Endothelial cell of umbilical vein (primary cell): ENCODE measurements around the gene OR2Y1. TPM values are rescaled to one million over a fixed set of nuclear protein-coding genes. Genes with fewer than 3 reads are reported as not detected.

Source experiments
- BruUV-seq: library from RNA; stranded (reverse); fragments of 400-500 nt; replicated peaks from 2 replicates; lab custom pipeline; 2021; lab: Mats Ljungman, UMichigan
- CTCF ChIA-PET: fragments of 300-600, 350-600 bp; sonication (Branson Sonifier 250); formaldehyde crosslinking; loops from one replicate; lab custom pipeline; 2021; ENCODE audit warnings: antibody characterized with exemption, inconsistent platforms; lab: Charles Lee
- POLR2A ChIA-PET: fragments of 300-600, 350-600 bp; sonication (Branson Sonifier 250); formaldehyde crosslinking; loops from one replicate; lab custom pipeline; 2021; ENCODE audit warnings: antibody characterized with exemption, inconsistent platforms; lab: Charles Lee
- DNase-seq: peaks from one replicate; pipeline ENCODE4 v3.0.0-alpha.2; 2011; ENCODE audit warnings: low read depth, low spot score
- FAIRE-seq: peaks from 2 replicates; lab custom pipeline; 2011; peaks lifted over from hg19 to GRCh38; lab: Jason Lieb, UNC
- H2AFZ ChIP-seq: 2 replicates; pipeline ENCODE4 v1.6.0; 2012; ENCODE audit warnings: low read depth, low read length, control low read depth, inconsistent platforms
- H3K27ac ChIP-seq: 2 replicates; pipeline ENCODE4 v1.5.1; 2011; ENCODE audit warnings: low read depth, mild to moderate bottlenecking, control low read depth, low read length, moderate library complexity; ENCODE audit not compliant: insufficient read depth
- H3K27me3 ChIP-seq, 2 experiments: 2 replicates each; pipeline versions ENCODE4 v1.6.0 to v1.6.1; 2011; ENCODE audit warnings: low read length in 2 of 2, mixed read lengths in 1 of 2; ENCODE audit not compliant: control insufficient read depth in 2 of 2, insufficient read depth in 2 of 2
- H3K36me3 ChIP-seq, 2 experiments: 2 replicates in 1 of 2; 3 replicates in 1 of 2; pipeline ENCODE4 v1.5.1; 2011; ENCODE audit warnings: low read length in 2 of 2, mild to moderate bottlenecking in 1 of 2, moderate library complexity in 1 of 2; ENCODE audit not compliant: control insufficient read depth in 2 of 2, insufficient read depth in 2 of 2; ENCODE audit errors: extremely low read depth in 1 of 2
- H3K4me1 ChIP-seq: 3 replicates; pipeline ENCODE4 v1.5.1; 2011; ENCODE audit warnings: mild to moderate bottlenecking, low read length; ENCODE audit not compliant: control insufficient read depth, insufficient read depth; ENCODE audit errors: extremely low read depth
- H3K4me2 ChIP-seq: 2 replicates; pipeline ENCODE4 v1.6.1; 2011; ENCODE audit warnings: low read length, control low read depth, mixed read lengths; ENCODE audit not compliant: insufficient read depth
- H3K4me3 ChIP-seq, 3 experiments: fragments of 200-600 bp in 1 of 3; sonication (generic), shearing (Covaris generic) in 1 of 3; replicated peaks in 1 of 3; 2 replicates each; pipeline ENCODE4 v1.5.1; 2011 to 2016; ENCODE audit warnings: control low read depth in 3 of 3, low read length in 3 of 3, mild to moderate bottlenecking in 2 of 3, inconsistent platforms in 1 of 3, low read depth in 1 of 3, moderate library complexity in 1 of 3; ENCODE audit not compliant: insufficient read depth in 1 of 3
- H3K79me2 ChIP-seq: 2 replicates; pipeline ENCODE4 v1.6.0; 2012; ENCODE audit warnings: low read length, inconsistent platforms; ENCODE audit not compliant: control insufficient read depth, insufficient read depth
- H3K9ac ChIP-seq: replicated peaks from 2 replicates; pipeline ENCODE3; 2011; ENCODE audit warnings: low read length, control low read depth; ENCODE audit not compliant: insufficient read depth; ENCODE audit errors: extremely low read depth
- H3K9me1 ChIP-seq: replicated peaks from 3 replicates; pipeline ENCODE4 v1.6.0; 2011; ENCODE audit warnings: mild to moderate bottlenecking, low read length; ENCODE audit not compliant: control insufficient read depth, insufficient read depth; ENCODE audit errors: extremely low read depth
- H3K9me3 ChIP-seq: replicated peaks from 2 replicates; pipeline ENCODE4 v1.5.1; 2012; ENCODE audit warnings: low read length, inconsistent platforms; ENCODE audit not compliant: control insufficient read depth, insufficient read depth
- H4K20me1 ChIP-seq: replicated peaks from 2 replicates; pipeline ENCODE3; 2011; ENCODE audit warnings: mild to moderate bottlenecking, low read length; ENCODE audit not compliant: control insufficient read depth, insufficient read depth; ENCODE audit errors: extremely low read depth
- CTCF ChIP-seq, 2 donors: IDR thresholded peaks; 1 replicate in 1 of 2; 2 replicates in 1 of 2; pipeline ENCODE4 v1.5.1; 2011; ENCODE audit warnings: low read length in 2 of 2, mild to moderate bottlenecking in 2 of 2, moderate library complexity in 2 of 2, control low read depth in 1 of 2, inconsistent platforms in 1 of 2, low read depth in 1 of 2; ENCODE audit not compliant: insufficient read depth in 1 of 2; ENCODE audit errors: extremely low read depth in 1 of 2
- EZH2 ChIP-seq: IDR thresholded peaks from 2 replicates; pipeline ENCODE4 v1.6.1; 2012; ENCODE audit warnings: borderline replicate concordance, low read depth, mild to moderate bottlenecking, moderate library complexity, low read length, inconsistent platforms; ENCODE audit not compliant: severe bottlenecking
- FOS ChIP-seq: IDR thresholded peaks from 2 replicates; pipeline ENCODE4 v1.6.1; 2011; ENCODE audit warnings: mild to moderate bottlenecking, low read length, moderate library complexity, borderline replicate concordance; ENCODE audit not compliant: insufficient read depth
- GATA2 ChIP-seq: IDR thresholded peaks from 2 replicates; pipeline ENCODE4 v1.7.0; 2011; ENCODE audit warnings: low read depth, mild to moderate bottlenecking, moderate library complexity, mixed read lengths, low read length; ENCODE audit not compliant: insufficient read length, insufficient read depth
- JUN ChIP-seq: IDR thresholded peaks from 2 replicates; pipeline ENCODE4 v1.6.1; 2011; ENCODE audit warnings: borderline replicate concordance, low read depth; ENCODE audit not compliant: insufficient read length, insufficient read depth
- MYC ChIP-seq: IDR thresholded peaks from one replicate; pipeline ENCODE4 v1.6.1; 2011; ENCODE audit warnings: mild to moderate bottlenecking, low read depth, low read length
- POLR2A ChIP-seq: IDR thresholded peaks from 2 replicates; pipeline ENCODE4 v1.6.1; 2012; ENCODE audit warnings: low read depth, mild to moderate bottlenecking, control low read depth, low read length
- POLR2AphosphoS5 ChIP-seq: IDR thresholded peaks from 2 replicates; pipeline ENCODE4 v1.6.1; 2012; ENCODE audit warnings: low read depth, mild to moderate bottlenecking, control low read depth, low read length, moderate library complexity; ENCODE audit not compliant: insufficient read depth
- dilution Hi-C: fragments of 300-500 bp; cut with MboI; formaldehyde crosslinking; loops from one replicate; pipeline ENCODE4 v1.15.0; 2019; ENCODE audit warnings: low sequenced_read_pairs; ENCODE audit not compliant: extremely low pct_ligation_motif_present
- intact Hi-C: fragments of 100-400 bp; cut with micrococcal nuclease; formaldehyde crosslinking; loops from one replicate; pipeline ENCODE4 v1.10.0; 2022
- polyA plus RNA-seq, 4 experiments: library from polyadenylated mRNA; depleted of rRNA in 3 of 4; stranded (reverse) in 3 of 4; unstranded in 1 of 4; fragments of >200 nt; gene quantifications; 2 replicates each; pipeline versions ENCODE4 v1.2.1 to v1.2.3, GENCODE V29; 2011 to 2012; ENCODE audit warnings: missing spikeins in 1 of 4
- total RNA-seq: library from RNA; stranded (reverse); gene quantifications from 2 replicates; pipeline ENCODE4 v1.2.3, GENCODE V29; 2021
- TF ChIP-seq, protein P1 (sequence below): IDR thresholded peaks from 2 replicates; pipeline ENCODE4 v1.6.1; 2011; ENCODE audit not compliant: insufficient read depth, insufficient read length

The OR2Y1 gene
- total and polyA plus RNA-seq, 2 donors (not counting 3 experiments of a cell fraction or from before 2014, with no cell fraction given), result not detected

GRCh38 chr5:180771839-180772238 is 32.0 kb upstream of the OR2Y1 start:
- Histone ChIP-seq H3K36me3 (no peaks in the 10 kb centered on the region), H3K4me3 (no peak overlapping the region), H3K27me3 (no peaks in the 10 kb centered on the region), H3K9me1 (no peaks in the 10 kb centered on the region), H2AFZ (no peak overlapping the region), H3K9me3 (no peaks in the 10 kb centered on the region), H3K27ac (no peak overlapping the region), H3K4me1 (no peaks in the 10 kb centered on the region), H3K9ac (no peak overlapping the region), H4K20me1 (no peaks in the 10 kb centered on the region), H3K79me2 (no peaks in the 10 kb centered on the region), H3K4me2 (no peak overlapping the region)
- intact Hi-C loops (no loop called here), dilution Hi-C loops (no loop called here)
- no peak for DNase-seq
- BruUV-seq, result no TSS peak
- ChIA-PET CTCF (no interaction called here), POLR2A (no interaction called here)
- TF ChIP-seq FOS, result no peak
- no peak for TF ChIP-seq EZH2
- TF ChIP-seq CTCF (IDR thresholded peaks at IDR 0.05; ENCODE audit: extremely low read depth in 1 of 2, insufficient read depth in 1 of 2, low read depth in 1 of 2, low read length in 2 of 2), result no peak
- TF ChIP-seq, protein P1, sequence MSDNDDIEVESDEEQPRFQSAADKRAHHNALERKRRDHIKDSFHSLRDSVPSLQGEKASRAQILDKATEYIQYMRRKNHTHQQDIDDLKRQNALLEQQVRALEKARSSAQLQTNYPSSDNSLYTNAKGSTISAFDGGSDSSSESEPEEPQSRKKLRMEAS, result no peak
- TF ChIP-seq MYC, result no peak
- TF ChIP-seq GATA2, result no peak
- TF ChIP-seq JUN, result no peak
- TF ChIP-seq POLR2A, result no peak
- TF ChIP-seq POLR2AphosphoS5, result no peak
- no peak for FAIRE-seq
